OCI-LY7 (cell line): ENCODE data around the gene MIAT.

ENCODE experiments used
- EZH2phosphoT487 ChIP-seq: fragments of 200-600 bp; sonication (generic); IDR thresholded peaks from 2 replicates; pipeline ENCODE4 v1.6.1; 2018; ENCODE audit warnings: low read depth, borderline replicate concordance, mild to moderate bottlenecking, mixed run types, antibody characterized with exemption, low read length, moderate library complexity, mixed read lengths
- TF ChIP-seq, protein P1 (sequence below): fragments of 200-600 bp; sonication (generic); conservative IDR thresholded peaks from 2 replicates; pipeline ENCODE4 v1.5.1; 2014; ENCODE audit warnings: mild to moderate bottlenecking, antibody characterized with exemption, low read length, moderate library complexity, mixed read lengths

DNA sequence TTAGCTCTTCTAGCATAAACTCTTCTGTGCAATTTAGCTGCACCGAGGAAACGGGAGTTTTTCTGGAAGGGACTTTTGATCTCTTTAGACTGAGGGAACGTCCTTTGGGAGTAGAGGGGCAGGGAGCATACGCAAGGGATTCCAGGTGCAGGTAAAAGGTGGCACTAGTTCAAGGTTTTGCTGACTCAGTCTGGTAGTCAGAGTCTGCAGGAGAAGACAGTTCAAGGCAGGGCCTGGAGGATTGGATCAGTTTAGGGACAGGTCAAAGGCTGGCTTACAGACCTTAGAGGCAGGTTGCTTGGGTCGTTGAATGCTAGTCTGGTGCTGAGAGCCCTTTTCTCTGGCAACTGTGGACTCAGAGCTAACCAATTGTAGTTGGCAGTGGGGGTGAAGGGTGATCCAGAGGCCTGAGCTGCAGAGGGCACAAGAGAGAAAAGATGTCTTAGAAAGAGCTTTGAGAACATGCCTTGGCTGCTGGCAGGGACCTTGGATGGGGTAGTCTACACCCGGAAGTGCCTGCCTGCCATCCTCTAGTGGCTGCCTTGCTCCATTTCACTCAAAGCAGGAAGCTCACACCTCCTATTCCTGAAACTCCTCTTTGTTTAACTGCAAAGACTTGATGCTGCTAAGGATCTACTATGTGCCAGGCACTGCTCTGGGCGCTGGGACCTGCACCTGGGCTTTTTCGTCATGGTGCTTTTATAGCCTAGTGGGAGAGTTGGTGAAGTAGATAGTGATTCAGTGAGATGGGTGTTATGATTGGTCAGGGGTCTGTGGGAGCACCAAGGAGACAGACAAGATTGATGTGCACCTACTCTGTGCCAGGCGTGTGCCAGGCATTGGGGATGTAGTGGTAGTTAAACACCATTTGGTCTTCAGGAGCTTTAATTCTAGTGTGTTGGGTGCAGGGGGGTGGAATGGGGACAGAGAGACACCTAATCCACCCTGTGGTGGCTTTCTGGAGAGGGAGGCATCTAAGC is 17.1 kb downstream of the MIAT start:
- TF ChIP-seq, protein P1, sequence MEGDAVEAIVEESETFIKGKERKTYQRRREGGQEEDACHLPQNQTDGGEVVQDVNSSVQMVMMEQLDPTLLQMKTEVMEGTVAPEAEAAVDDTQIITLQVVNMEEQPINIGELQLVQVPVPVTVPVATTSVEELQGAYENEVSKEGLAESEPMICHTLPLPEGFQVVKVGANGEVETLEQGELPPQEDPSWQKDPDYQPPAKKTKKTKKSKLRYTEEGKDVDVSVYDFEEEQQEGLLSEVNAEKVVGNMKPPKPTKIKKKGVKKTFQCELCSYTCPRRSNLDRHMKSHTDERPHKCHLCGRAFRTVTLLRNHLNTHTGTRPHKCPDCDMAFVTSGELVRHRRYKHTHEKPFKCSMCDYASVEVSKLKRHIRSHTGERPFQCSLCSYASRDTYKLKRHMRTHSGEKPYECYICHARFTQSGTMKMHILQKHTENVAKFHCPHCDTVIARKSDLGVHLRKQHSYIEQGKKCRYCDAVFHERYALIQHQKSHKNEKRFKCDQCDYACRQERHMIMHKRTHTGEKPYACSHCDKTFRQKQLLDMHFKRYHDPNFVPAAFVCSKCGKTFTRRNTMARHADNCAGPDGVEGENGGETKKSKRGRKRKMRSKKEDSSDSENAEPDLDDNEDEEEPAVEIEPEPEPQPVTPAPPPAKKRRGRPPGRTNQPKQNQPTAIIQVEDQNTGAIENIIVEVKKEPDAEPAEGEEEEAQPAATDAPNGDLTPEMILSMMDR, result peak; percentile 57; the same call in 1 of the 2 replicates
- no peak for TF ChIP-seq EZH2phosphoT487
